Stimulated activated CD4-positive, alpha-beta T cell treated with anti-CD3 and anti-CD28 coated beads, Interleukin-4, amount 100 ng/mL, for 24 hours (primary cell): Measurements from ENCODE around the gene ZSWIM9.

Source experiments
- DNase-seq: peaks from one replicate; pipeline ENCODE4 v3.0.0-alpha.2; 2020

The ZSWIM9 gene

GRCh38 chr19:48169939-48170803, at the start of gene ZSWIM9, which contains the start of gene LIG1:
ZSWIM9 (plus strand) TSS chr19:48170680; CDS start chr19:48171803, 1,123 bp downstream.
LIG1 (minus strand) TSS chr19:48170344; CDS start chr19:48165566, 4,778 bp downstream.
- peak; percentile 91 for DNase-seq

- DNase-seq = no peak
Measured at GRCh38 chr19:48121066-48121465, 49.4 kb upstream of the ZSWIM9 start.

- DNase-seq = no peak
Measured at GRCh38 chr19:48121909-48122371, 48.5 kb upstream of the ZSWIM9 start.

GRCh38 chr19:48122421-48122820, 48.1 kb upstream of the ZSWIM9 start:
- DNase-seq = no peak

GRCh38 chr19:48123907-48124651, 46.4 kb upstream of the ZSWIM9 start:
- DNase-seq = peak; percentile 51

- no peak for DNase-seq
Measured at GRCh38 chr19:48127561-48127960, 42.9 kb upstream of the ZSWIM9 start.

- no peak for DNase-seq
Measured at GRCh38 chr19:48133094-48133493, 37.4 kb upstream of the ZSWIM9 start.

GRCh38 chr19:48135411-48135810, 35.1 kb upstream of the ZSWIM9 start:
- DNase-seq = peak; percentile 24

GRCh38 chr19:48136547-48136946, 33.9 kb upstream of the ZSWIM9 start:
- DNase-seq = no peak

- DNase-seq = no peak
Measured at GRCh38 chr19:48137411-48137810, 33.1 kb upstream of the ZSWIM9 start.

GRCh38 chr19:48139053-48139452, 31.4 kb upstream of the ZSWIM9 start:
- no peak for DNase-seq

GRCh38 chr19:48147597-48148175, 22.8 kb upstream of the ZSWIM9 start:
- DNase-seq = no peak

- no peak for DNase-seq
Measured at GRCh38 chr19:48148576-48148975, 21.9 kb upstream of the ZSWIM9 start.

GRCh38 chr19:48149430-48149829, 21.1 kb upstream of the ZSWIM9 start:
- no peak for DNase-seq

- peak; percentile 70 for DNase-seq
Measured at GRCh38 chr19:48152551-48152950, 17.9 kb upstream of the ZSWIM9 start.

- DNase-seq = no peak
Measured at GRCh38 chr19:48154003-48154402, 16.5 kb upstream of the ZSWIM9 start.

GRCh38 chr19:48158210-48158790, 12.2 kb upstream of the ZSWIM9 start:
- DNase-seq = no peak

- DNase-seq = no peak
Measured at GRCh38 chr19:48168689-48169088, 1.8 kb upstream of the ZSWIM9 start.

- peak; percentile 91 for DNase-seq
Measured at GRCh38 chr19:48169578-48169938, 922 bp upstream of the ZSWIM9 start.

- no peak for DNase-seq
Measured at GRCh38 chr19:48170817-48171347, 402 bp downstream of the ZSWIM9 start.

- DNase-seq = no peak
Measured at GRCh38 chr19:48171710-48172109, 1.2 kb downstream of the ZSWIM9 start.

GRCh38 chr19:48174445-48175030, 4.1 kb downstream of the ZSWIM9 start:
- DNase-seq = no peak
